Mesothelial cell of epicardium (in vitro differentiated cells): ENCODE results near the gene IGLON5. TPM values are rescaled to one million over a fixed set of nuclear protein-coding genes. Genes with fewer than 3 reads are reported as not detected.

Experiments
- DNase-seq, 2 experiments: peaks; one replicate each; pipeline ENCODE4 v3.0.0; 2021; ENCODE audit warnings: low spot score in 2 of 2; ENCODE audit not compliant: unreplicated experiment in 2 of 2
- H3K27ac Mint-ChIP-seq: 2 replicates; pipeline ENCODE4 v1.8.0; 2021; ENCODE audit warnings: mixed read lengths
- H3K27me3 Mint-ChIP-seq: 2 replicates; pipeline ENCODE4 v1.8.0; 2021; ENCODE audit warnings: low read depth, mixed read lengths
- H3K36me3 Mint-ChIP-seq: 2 replicates; pipeline ENCODE4 v1.8.0; 2021; ENCODE audit warnings: mixed read lengths
- H3K4me1 Mint-ChIP-seq: 2 replicates; pipeline ENCODE4 v1.8.0; 2021; ENCODE audit warnings: mixed read lengths
- H3K4me3 Mint-ChIP-seq: 2 replicates; pipeline ENCODE4 v1.8.0; 2021; ENCODE audit warnings: mild to moderate bottlenecking, moderate library complexity, mixed read lengths
- H3K9me3 Mint-ChIP-seq: 2 replicates; pipeline ENCODE4 v1.8.0; 2021; ENCODE audit warnings: mixed read lengths
- CTCF ChIP-seq: fragments of 200-600 bp; sonication (generic); IDR thresholded peaks from one replicate; pipeline ENCODE4 v1.5.0; 2021; ENCODE audit warnings: antibody characterized with exemption; ENCODE audit not compliant: unreplicated experiment
- total RNA-seq: library from RNA; stranded (reverse); gene quantifications from 3 replicates; pipeline ENCODE4 v1.2.1, GENCODE V29; 2021

Gene IGLON5
- total RNA-seq, 1 donor from 2014 or later = 24.9 TPM

- Mint-ChIP-seq H3K9me3 (peaks cover 8% of the 10 kb centered on the region), H3K27me3 (peaks cover 5% of the 10 kb centered on the region), H3K4me1 (no peaks in the 10 kb centered on the region), H3K27ac (no peak overlapping the region), H3K4me3 (no peak overlapping the region), H3K36me3 (no peaks in the 10 kb centered on the region)
- DNase-seq = no peak
- no peak for TF ChIP-seq CTCF
These were observed 34.3 kb upstream of the IGLON5 start for GRCh38 chr19:51277112-51277511.

- Mint-ChIP-seq H3K4me1 (no peaks in the 10 kb centered on the region), H3K9me3 (peaks cover 14% of the 10 kb centered on the region), H3K27ac (no peak overlapping the region), H3K27me3 (peaks cover 3% of the 10 kb centered on the region), H3K36me3 (no peaks in the 10 kb centered on the region), H3K4me3 (no peak overlapping the region)
- no peak for TF ChIP-seq CTCF
- no peak for DNase-seq
These were observed 29.1 kb upstream of the IGLON5 start for GRCh38 chr19:51282335-51282734.

GRCh38 chr19:51285682-51286081 is 25.8 kb upstream of the IGLON5 start:
- Mint-ChIP-seq H3K27ac (no peak overlapping the region), H3K36me3 (no peaks in the 10 kb centered on the region), H3K27me3 (no peaks in the 10 kb centered on the region), H3K4me1 (no peaks in the 10 kb centered on the region), H3K4me3 (no peak overlapping the region), H3K9me3 (peaks cover 14% of the 10 kb centered on the region)
- no peak for TF ChIP-seq CTCF
- no peak for DNase-seq

GRCh38 chr19:51289635-51290034 is 21.8 kb upstream of the IGLON5 start:
- H3K4me3 Mint-ChIP-seq = no peak overlapping the region
- H3K9me3 Mint-ChIP-seq = no peaks in the 10 kb centered on the region
- H3K27ac Mint-ChIP-seq = no peak overlapping the region
- no peaks in the 10 kb centered on the region for H3K36me3 Mint-ChIP-seq
- DNase-seq = no peak
- peaks cover 19% of the 10 kb centered on the region for H3K27me3 Mint-ChIP-seq
- no peaks in the 10 kb centered on the region for H3K4me1 Mint-ChIP-seq
- no peak for TF ChIP-seq CTCF

- DNase-seq = no peak
- TF ChIP-seq CTCF = no peak
- Mint-ChIP-seq H3K4me3 (no peak overlapping the region), H3K4me1 (peaks cover 6% of the 10 kb centered on the region), H3K27me3 (peaks cover 43% of the 10 kb centered on the region), H3K9me3 (no peaks in the 10 kb centered on the region), H3K27ac (no peak overlapping the region), H3K36me3 (no peaks in the 10 kb centered on the region)
These were observed 18.5 kb upstream of the IGLON5 start for GRCh38 chr19:51292971-51293370.

- H3K4me3 Mint-ChIP-seq = no peak overlapping the region
- peaks cover 43% of the 10 kb centered on the region for H3K27me3 Mint-ChIP-seq
- no peak for TF ChIP-seq CTCF
- no peaks in the 10 kb centered on the region for H3K36me3 Mint-ChIP-seq
- DNase-seq = no peak
- no peak overlapping the region for H3K27ac Mint-ChIP-seq
- no peaks in the 10 kb centered on the region for H3K9me3 Mint-ChIP-seq
- peaks cover 6% of the 10 kb centered on the region for H3K4me1 Mint-ChIP-seq
These were observed 17.8 kb upstream of the IGLON5 start for GRCh38 chr19:51293571-51294210.
